Transverse colon (tissue), 4 donors: ENCODE results near the gene THBD. TPM values are rescaled to one million over a fixed set of nuclear protein-coding genes. Genes with fewer than 3 reads are reported as not detected.

Source experiments
- DNase-seq: peaks from one replicate; pipeline ENCODE4 v3.0.0-alpha.2; 2019
- H3K27ac ChIP-seq, 4 donors: fragments of 200-600 bp; sonication (generic); 2 replicates each; pipeline ENCODE4 v1.5.1; 2016 to 2018; ENCODE audit warnings: inconsistent platforms in 4 of 4
- H3K27me3 ChIP-seq: fragments of 200-600 bp; sonication (generic); 2 replicates; pipeline ENCODE4 v1.5.1; 2017; ENCODE audit warnings: inconsistent platforms
- H3K36me3 ChIP-seq, 4 donors: fragments of 200-600 bp; sonication (generic); 2 replicates each; pipeline ENCODE4 v1.5.1; 2017 to 2019; ENCODE audit warnings: inconsistent platforms in 4 of 4
- H3K4me1 ChIP-seq, 4 donors: fragments of 200-600 bp; sonication (generic); 2 replicates each; pipeline ENCODE4 v1.5.1; 2017 to 2020; ENCODE audit warnings: inconsistent platforms in 4 of 4
- H3K4me3 ChIP-seq, 4 donors: fragments of 200-600 bp; sonication (generic); 1 replicate in 1 of 4; 2 replicates in 3 of 4; pipeline versions ENCODE4 v1.5.1 to v1.6.1; 2017 to 2019; ENCODE audit warnings: inconsistent platforms in 4 of 4
- H3K9me3 ChIP-seq, 2 donors: fragments of 200-600 bp; sonication (generic); 2 replicates each; pipeline ENCODE4 v1.5.1; 2017 to 2019; ENCODE audit warnings: inconsistent platforms in 2 of 2
- EP300 ChIP-seq: sonication (generic); formaldehyde crosslinking; IDR thresholded peaks from one replicate; pipeline ENCODE4 v1.6.1; 2017; ENCODE audit warnings: antibody characterized with exemption, low read depth
- POLR2A ChIP-seq: fragments of 450-650 bp; IDR thresholded peaks from one replicate; pipeline ENCODE4 v1.6.1; 2016; ENCODE audit warnings: antibody characterized with exemption, mild to moderate bottlenecking, moderate library complexity
- POLR2AphosphoS5 ChIP-seq, 3 donors: sonication (generic); formaldehyde crosslinking; IDR thresholded peaks; one replicate each; pipeline ENCODE4 v1.6.1; 2016; ENCODE audit warnings: antibody characterized with exemption in 3 of 3
- WGBS, 2 donors: methylation state at CpG; one replicate each; pipeline ENCODE4 v1.1.5; 2018; ENCODE audit warnings: low coverage in 1 of 2; 5-methylcytosine and 5-hydroxymethylcytosine counted together
- in situ Hi-C, 4 donors: fragments of 200-750 bp; cut with MboI; loops; one replicate each; pipeline versions ENCODE4 v1.15.0 to v1.15.1; 2017; ENCODE audit warnings: low sequenced_read_pairs in 3 of 4, low pct_ligation_motif_present in 1 of 4, low pct_unique_long_range_greater_than_20kb in 1 of 4
- intact Hi-C: fragments of 100-400 bp; cut with DNase I; formaldehyde crosslinking; loops from one replicate; pipeline ENCODE4 v1.15.1; 2023; ENCODE audit warnings: low total_unique reads
- total RNA-seq, 4 donors: library from RNA; depleted of rRNA; stranded (reverse); fragments of >200 nt; gene quantifications; one replicate each; pipeline ENCODE4 v1.1.0, GENCODE V29; 2016
- TF ChIP-seq, protein P1 (sequence below), 5 experiments: fragments of 200-600 bp in 3 of 5; fragments of 450-650 bp in 2 of 5; sonication (generic) in 3 of 5; IDR thresholded peaks; 1 replicate in 2 of 5; 2 replicates in 3 of 5; pipeline ENCODE4 v1.5.1; 2016 to 2017; ENCODE audit warnings: antibody characterized with exemption in 5 of 5, inconsistent platforms in 3 of 5, mild to moderate bottlenecking in 2 of 5, moderate library complexity in 1 of 5

The THBD gene, protein sequence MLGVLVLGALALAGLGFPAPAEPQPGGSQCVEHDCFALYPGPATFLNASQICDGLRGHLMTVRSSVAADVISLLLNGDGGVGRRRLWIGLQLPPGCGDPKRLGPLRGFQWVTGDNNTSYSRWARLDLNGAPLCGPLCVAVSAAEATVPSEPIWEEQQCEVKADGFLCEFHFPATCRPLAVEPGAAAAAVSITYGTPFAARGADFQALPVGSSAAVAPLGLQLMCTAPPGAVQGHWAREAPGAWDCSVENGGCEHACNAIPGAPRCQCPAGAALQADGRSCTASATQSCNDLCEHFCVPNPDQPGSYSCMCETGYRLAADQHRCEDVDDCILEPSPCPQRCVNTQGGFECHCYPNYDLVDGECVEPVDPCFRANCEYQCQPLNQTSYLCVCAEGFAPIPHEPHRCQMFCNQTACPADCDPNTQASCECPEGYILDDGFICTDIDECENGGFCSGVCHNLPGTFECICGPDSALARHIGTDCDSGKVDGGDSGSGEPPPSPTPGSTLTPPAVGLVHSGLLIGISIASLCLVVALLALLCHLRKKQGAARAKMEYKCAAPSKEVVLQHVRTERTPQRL
- total RNA-seq = 10 to 100 TPM in 3 of 4 donors, 1 to 10 TPM in 1; 7.8 to 30.3 (median 18.6) TPM

DNA sequence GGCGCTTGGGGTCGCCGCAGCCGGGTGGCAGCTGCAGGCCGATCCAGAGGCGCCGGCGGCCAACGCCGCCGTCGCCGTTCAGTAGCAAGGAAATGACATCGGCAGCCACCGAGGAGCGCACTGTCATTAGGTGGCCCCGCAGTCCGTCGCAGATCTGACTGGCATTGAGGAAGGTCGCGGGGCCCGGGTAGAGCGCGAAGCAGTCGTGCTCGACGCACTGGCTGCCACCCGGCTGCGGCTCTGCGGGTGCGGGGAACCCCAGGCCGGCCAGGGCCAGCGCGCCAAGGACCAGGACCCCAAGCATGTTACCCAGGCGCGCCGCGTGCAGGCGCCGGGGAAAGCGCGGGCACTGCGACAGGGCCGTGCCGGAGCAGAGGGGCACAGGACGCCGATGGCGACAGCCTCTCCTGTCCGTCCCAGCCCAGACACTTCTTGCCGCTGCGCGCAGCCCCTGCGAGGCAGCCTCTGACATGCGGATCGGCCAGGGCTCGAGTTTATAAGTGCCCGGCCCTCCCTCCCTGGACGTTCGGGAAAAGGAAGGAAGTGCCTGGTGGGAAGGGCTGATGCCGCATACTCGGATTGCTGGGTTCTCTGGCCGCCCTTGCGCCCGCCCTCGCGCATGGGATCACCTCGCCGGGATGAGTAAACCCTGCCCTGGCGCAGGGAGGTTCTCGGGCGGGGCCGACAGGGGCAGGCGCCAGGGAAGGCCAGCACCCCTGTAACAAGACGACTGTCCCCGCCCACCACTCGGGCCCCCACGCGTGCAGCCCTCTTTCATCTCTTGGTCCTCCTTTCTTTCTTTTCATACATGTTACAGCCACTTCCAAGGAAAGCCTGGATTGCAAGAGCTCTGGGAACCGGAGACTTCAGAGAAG lies at the start of gene THBD:
TSS of gene THBD (minus strand) at position 472 of the 875 bp plus-strand sequence. CDS start at position 304, 168 bp downstream.
- Histone ChIP-seq H3K27ac (peak within 1 kb of the TSS; percentile 65 to 79 (median 73)), H3K9me3 (no peaks in the 10 kb centered on the region), H3K4me3 (peak within 1 kb of the TSS; percentile 16 to 51 (median 29)), H3K36me3 (no peaks in the 10 kb centered on the region), H3K4me1 (peaks cover 7 to 36% (median 26%) of the 10 kb centered on the region in 4 donors), H3K27me3 (peaks cover 65% of the 10 kb centered on the region)
- intact Hi-C loops (no loop called here), in situ Hi-C loops (no loop called here)
- WGBS, 2 donors = 0 to 3% methylated on average over 1 to 51 of the region's 79 CpGs
- TF ChIP-seq, protein P1, sequence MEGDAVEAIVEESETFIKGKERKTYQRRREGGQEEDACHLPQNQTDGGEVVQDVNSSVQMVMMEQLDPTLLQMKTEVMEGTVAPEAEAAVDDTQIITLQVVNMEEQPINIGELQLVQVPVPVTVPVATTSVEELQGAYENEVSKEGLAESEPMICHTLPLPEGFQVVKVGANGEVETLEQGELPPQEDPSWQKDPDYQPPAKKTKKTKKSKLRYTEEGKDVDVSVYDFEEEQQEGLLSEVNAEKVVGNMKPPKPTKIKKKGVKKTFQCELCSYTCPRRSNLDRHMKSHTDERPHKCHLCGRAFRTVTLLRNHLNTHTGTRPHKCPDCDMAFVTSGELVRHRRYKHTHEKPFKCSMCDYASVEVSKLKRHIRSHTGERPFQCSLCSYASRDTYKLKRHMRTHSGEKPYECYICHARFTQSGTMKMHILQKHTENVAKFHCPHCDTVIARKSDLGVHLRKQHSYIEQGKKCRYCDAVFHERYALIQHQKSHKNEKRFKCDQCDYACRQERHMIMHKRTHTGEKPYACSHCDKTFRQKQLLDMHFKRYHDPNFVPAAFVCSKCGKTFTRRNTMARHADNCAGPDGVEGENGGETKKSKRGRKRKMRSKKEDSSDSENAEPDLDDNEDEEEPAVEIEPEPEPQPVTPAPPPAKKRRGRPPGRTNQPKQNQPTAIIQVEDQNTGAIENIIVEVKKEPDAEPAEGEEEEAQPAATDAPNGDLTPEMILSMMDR (IDR thresholded peaks at IDR 0.05) = no peak
- TF ChIP-seq POLR2A (peak; percentile 76), POLR2AphosphoS5 (IDR thresholded peaks at IDR 0.05) (peak; percentile 69 to 84 (median 74)), EP300 (no peak)
- peak; percentile 56 for DNase-seq

GRCh38 chr20:23097636-23098580 lies 48.4 kb upstream of the THBD start:
- Histone ChIP-seq H3K27me3 (no peaks in the 10 kb centered on the region), H3K4me3 (no peak overlapping the region), H3K27ac (no peak overlapping the region), H3K4me1 (no peaks in the 10 kb centered on the region), H3K36me3 (no peaks in the 10 kb centered on the region), H3K9me3 (no peaks in the 10 kb centered on the region)
- WGBS, 2 donors = 60 to 78% methylated on average over 2 to 16 of the region's 16 CpGs
- no peak for TF ChIP-seq POLR2A
- no peak for TF ChIP-seq EP300
- TF ChIP-seq POLR2AphosphoS5 (IDR thresholded peaks at IDR 0.05) = no peak
- TF ChIP-seq, protein P1 (IDR thresholded peaks at IDR 0.05) = no peak
- in situ Hi-C loops = no loop called here
- intact Hi-C loops = no loop called here
- no peak for DNase-seq

DNA sequence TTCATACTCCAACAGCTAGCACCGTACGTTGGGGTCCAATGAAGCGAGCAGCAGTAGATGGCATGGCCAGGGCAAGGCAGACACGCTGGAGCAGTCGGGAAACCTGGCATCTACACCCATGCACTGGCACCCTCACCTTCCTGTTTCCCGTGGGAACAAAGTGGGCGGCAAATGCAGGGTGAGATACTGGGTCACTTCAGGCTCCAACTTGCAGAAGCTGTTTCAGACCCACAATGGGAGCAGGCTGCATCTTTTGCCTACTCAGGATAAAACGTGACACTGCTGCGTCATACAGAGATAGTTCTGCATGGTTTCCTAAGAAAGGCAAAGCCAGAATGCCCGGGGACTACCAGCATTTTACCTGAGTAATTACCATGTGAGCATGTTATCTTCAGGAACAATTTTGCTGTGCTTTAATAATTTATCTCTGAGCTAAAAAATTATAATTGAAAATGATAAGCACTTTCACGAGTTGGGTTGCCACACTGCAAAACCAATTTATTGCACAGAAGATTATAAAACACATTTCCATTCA lies 47.6 kb upstream of the THBD start:
- intact Hi-C loops = no loop called here
- H3K4me1 ChIP-seq = no peaks in the 10 kb centered on the region
- H3K27ac ChIP-seq = no peak overlapping the region
- in situ Hi-C loops = no loop called here
- H3K4me3 ChIP-seq = no peak overlapping the region
- TF ChIP-seq, protein P1 (IDR thresholded peaks at IDR 0.05) = no peak
- TF ChIP-seq POLR2AphosphoS5 (IDR thresholded peaks at IDR 0.05) = no peak
- no peak for TF ChIP-seq POLR2A
- no peak for TF ChIP-seq EP300
- DNase-seq = no peak
- H3K36me3 ChIP-seq = no peaks in the 10 kb centered on the region
- WGBS, 2 donors = 85 to 100% methylated on average over 2 to 11 of the region's 11 CpGs
- no peaks in the 10 kb centered on the region for H3K27me3 ChIP-seq
- H3K9me3 ChIP-seq = no peaks in the 10 kb centered on the region
